GM23338 (cell line): ENCODE results near the gene RASIP1. TPM values are rescaled to one million over a fixed set of nuclear protein-coding genes. Genes with fewer than 3 reads are reported as not detected.
A peak's percentile ranks its signal among the peaks of the same experiment; 100 is the strongest.

ENCODE experiments used
- ATAC-seq: fragments of 200-7000 bp; cut with Tn5 transposase; 3 replicates; pipeline ENCODE4 v1.9.1; 2020
- DNase-seq: peaks from one replicate; pipeline ENCODE4 v3.0.0-alpha.2; 2015; ENCODE audit warnings: low spot score
- H2AFZ ChIP-seq: fragments of 200-600 bp; sonication (generic); 2 replicates; pipeline ENCODE4 v1.8.0; 2016; ENCODE audit warnings: antibody characterized with exemption, mild to moderate bottlenecking, moderate library complexity
- H3F3A ChIP-seq: fragments of 200-600 bp; sonication (generic); replicated peaks from 2 replicates; pipeline ENCODE4 v1.8.0; 2017; ENCODE audit warnings: antibody characterized with exemption, mixed run types, low read depth
- H3K27ac ChIP-seq: fragments of 200-600 bp; sonication (generic); 2 replicates; pipeline ENCODE4 v1.6.1; 2016; ENCODE audit warnings: low read depth
- H3K27me3 ChIP-seq: fragments of 200-600 bp; sonication (generic); 2 replicates; pipeline ENCODE4 v1.8.0; 2016; ENCODE audit warnings: mild to moderate bottlenecking, mixed run types, moderate library complexity; ENCODE audit not compliant: insufficient read depth
- H3K36me3 ChIP-seq: fragments of 200-600 bp; sonication (generic); 2 replicates; pipeline ENCODE4 v1.8.0; 2016; ENCODE audit warnings: mild to moderate bottlenecking; ENCODE audit not compliant: insufficient read depth
- H3K4me1 ChIP-seq: fragments of 200-600 bp; sonication (generic); 2 replicates; pipeline ENCODE4 v1.8.0; 2016; ENCODE audit warnings: mild to moderate bottlenecking, moderate library complexity; ENCODE audit not compliant: insufficient read depth
- H3K4me2 ChIP-seq: fragments of 200-600 bp; sonication (generic); 2 replicates; pipeline ENCODE4 v1.7.1; 2017; ENCODE audit warnings: mixed run types
- H3K4me3 ChIP-seq: fragments of 200-600 bp; sonication (generic); 2 replicates; pipeline ENCODE4 v1.6.1; 2016; ENCODE audit warnings: mixed run types
- H3K79me2 ChIP-seq: fragments of 200-600 bp; sonication (generic); replicated peaks from 2 replicates; pipeline ENCODE4 v1.8.0; 2017; ENCODE audit warnings: mild to moderate bottlenecking; ENCODE audit not compliant: insufficient read depth
- H3K9me2 ChIP-seq: fragments of 200-600 bp; sonication (generic); 2 replicates; pipeline ENCODE4 v1.8.0; 2017; ENCODE audit not compliant: insufficient read depth
- H4K20me1 ChIP-seq: fragments of 200-600 bp; sonication (generic); replicated peaks from 2 replicates; pipeline ENCODE4 v1.8.0; 2017; ENCODE audit warnings: mild to moderate bottlenecking; ENCODE audit not compliant: insufficient read depth
- H3K27ac Mint-ChIP-seq: 2 replicates; pipeline ENCODE4 v1.8.0; 2020; ENCODE audit warnings: inconsistent platforms, mild to moderate bottlenecking, moderate library complexity, mixed read lengths
- H3K27me3 Mint-ChIP-seq: 3 replicates; pipeline ENCODE4 v1.8.0; 2022; ENCODE audit warnings: low read depth, mild to moderate bottlenecking, moderate library complexity, mixed read lengths, inconsistent platforms; ENCODE audit not compliant: insufficient read depth, poor library complexity
- H3K36me3 Mint-ChIP-seq: 3 replicates; pipeline ENCODE4 v1.8.0; 2021; ENCODE audit warnings: low read depth, mild to moderate bottlenecking, inconsistent platforms, moderate library complexity, mixed read lengths
- H3K4me1 Mint-ChIP-seq: 3 replicates; pipeline ENCODE4 v1.8.0; 2020; ENCODE audit warnings: mild to moderate bottlenecking, inconsistent platforms, mixed read lengths
- H3K4me3 Mint-ChIP-seq: 3 replicates; pipeline ENCODE4 v1.8.0; 2021; ENCODE audit warnings: moderate library complexity, mild to moderate bottlenecking, inconsistent platforms, mixed read lengths
- H3K9me3 Mint-ChIP-seq: 3 replicates; pipeline ENCODE4 v1.8.0; 2020; ENCODE audit warnings: moderate library complexity, mild to moderate bottlenecking, inconsistent platforms, mixed read lengths
- CREB1 ChIP-seq: fragments of 250-450 bp; sonication (Bioruptor Pico); IDR thresholded peaks from 2 replicates; pipeline ENCODE4 v1.5.0; 2020; ENCODE audit warnings: low read depth, mild to moderate bottlenecking, moderate library complexity
- EZH2 ChIP-seq: fragments of 200-600 bp; sonication (generic); IDR thresholded peaks from one replicate; pipeline ENCODE4 v1.8.0; 2017; ENCODE audit warnings: antibody characterized with exemption, mild to moderate bottlenecking, low read depth; ENCODE audit not compliant: unreplicated experiment
- EZH2phosphoT487 ChIP-seq: fragments of 200-600 bp; sonication (generic); IDR thresholded peaks from one replicate; pipeline ENCODE4 v1.8.1; 2018; ENCODE audit warnings: antibody characterized with exemption; ENCODE audit not compliant: unreplicated experiment
- JUNB ChIP-seq: IDR thresholded peaks from one replicate; pipeline ENCODE4 v1.6.1; 2016; ENCODE audit warnings: antibody characterized with exemption; ENCODE audit not compliant: unreplicated experiment
- NANOG ChIP-seq: IDR thresholded peaks from 2 replicates; pipeline ENCODE4 v1.6.1; 2016; ENCODE audit warnings: antibody characterized with exemption, borderline replicate concordance
- POLR2AphosphoS5 ChIP-seq: IDR thresholded peaks from 2 replicates; pipeline ENCODE4 v1.6.1; 2016; ENCODE audit warnings: antibody characterized with exemption, low read depth
- STAT1 ChIP-seq: IDR thresholded peaks from one replicate; pipeline ENCODE4 v1.6.1; 2016; ENCODE audit warnings: antibody characterized with exemption; ENCODE audit not compliant: unreplicated experiment
- ZNF114 ChIP-seq: fragments of 250-450 bp; sonication (Bioruptor Pico); IDR thresholded peaks from 2 replicates; pipeline ENCODE4 v1.5.0; 2020; ENCODE audit warnings: mild to moderate bottlenecking, moderate library complexity
- ZNF331 ChIP-seq: fragments of 250-450 bp; sonication (Bioruptor Pico); IDR thresholded peaks from 2 replicates; pipeline ENCODE4 v1.5.0; 2020; ENCODE audit warnings: low read depth, mild to moderate bottlenecking, moderate library complexity
- polyA plus RNA-seq: library from polyadenylated mRNA; unstranded; fragments of >200 nt; fragmentation: Nextera tagmentation; extraction: Ambion mirVana; gene quantifications from 2 replicates; pipeline ENCODE4 v1.2.1, GENCODE V29; 2016
- total RNA-seq: library from RNA; depleted of rRNA; stranded (reverse); fragments of >200 nt; shearing (Covaris generic); gene quantifications from 2 replicates; pipeline ENCODE4 v1.2.3, GENCODE V29; 2014
- TF ChIP-seq, protein P1 (sequence below): IDR thresholded peaks from one replicate; pipeline ENCODE4 v1.6.1; 2018; ENCODE audit warnings: antibody characterized with exemption; ENCODE audit not compliant: unreplicated experiment

RASIP1 gene
- total and polyA plus RNA-seq, 2 experiments from 2014 or later: 9.2 to 14.8 TPM

DNA sequence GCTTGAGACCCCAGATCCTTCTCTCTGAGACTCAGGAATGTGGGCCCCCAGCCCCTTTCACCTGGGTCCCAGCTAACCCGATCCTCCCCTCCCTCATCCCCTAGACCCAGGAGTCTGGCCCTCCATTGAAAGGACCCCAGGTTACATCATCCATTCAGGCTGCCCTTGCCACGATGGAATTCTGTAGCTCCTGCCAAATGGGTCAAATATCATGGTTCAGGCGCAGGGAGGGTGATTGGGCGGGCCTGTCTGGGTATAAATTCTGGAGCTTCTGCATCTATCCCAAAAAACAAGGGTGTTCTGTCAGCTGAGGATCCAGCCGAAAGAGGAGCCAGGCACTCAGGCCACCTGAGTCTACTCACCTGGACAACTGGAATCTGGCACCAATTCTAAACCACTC is 15.4 kb upstream of the RASIP1 start:
- Mint-ChIP-seq H3K36me3 (peaks cover 16% of the 10 kb centered on the region), H3K4me3 (peak overlapping the region; percentile 40; the same call in 1 of the 3 replicates), H3K27me3 (peaks cover 41% of the 10 kb centered on the region), H3K4me1 (peaks cover 44% of the 10 kb centered on the region), H3K27ac (peak overlapping the region; percentile 96), H3K9me3 (no peaks in the 10 kb centered on the region; the same call in 1 of the 3 replicates)
- Histone ChIP-seq H3K27me3 (no peaks in the 10 kb centered on the region), H4K20me1 (peaks cover 5% of the 10 kb centered on the region; the same call in 1 of the 2 replicates), H3F3A (peaks cover 9% of the 10 kb centered on the region; the same call in 1 of the 2 replicates), H3K36me3 (no peaks in the 10 kb centered on the region), H3K27ac (peak overlapping the region; percentile 32; the same call in 1 of the 2 replicates), H3K4me1 (peaks cover 45% of the 10 kb centered on the region), H3K4me3 (peak overlapping the region; percentile 20; the same call in 1 of the 2 replicates), H3K79me2 (peaks cover 15% of the 10 kb centered on the region), H3K4me2 (peak overlapping the region; percentile 100), H2AFZ (no peak overlapping the region), H3K9me2 (no peaks in the 10 kb centered on the region)
- TF ChIP-seq JUNB: no peak
- no peak for TF ChIP-seq EZH2
- TF ChIP-seq, protein P1, sequence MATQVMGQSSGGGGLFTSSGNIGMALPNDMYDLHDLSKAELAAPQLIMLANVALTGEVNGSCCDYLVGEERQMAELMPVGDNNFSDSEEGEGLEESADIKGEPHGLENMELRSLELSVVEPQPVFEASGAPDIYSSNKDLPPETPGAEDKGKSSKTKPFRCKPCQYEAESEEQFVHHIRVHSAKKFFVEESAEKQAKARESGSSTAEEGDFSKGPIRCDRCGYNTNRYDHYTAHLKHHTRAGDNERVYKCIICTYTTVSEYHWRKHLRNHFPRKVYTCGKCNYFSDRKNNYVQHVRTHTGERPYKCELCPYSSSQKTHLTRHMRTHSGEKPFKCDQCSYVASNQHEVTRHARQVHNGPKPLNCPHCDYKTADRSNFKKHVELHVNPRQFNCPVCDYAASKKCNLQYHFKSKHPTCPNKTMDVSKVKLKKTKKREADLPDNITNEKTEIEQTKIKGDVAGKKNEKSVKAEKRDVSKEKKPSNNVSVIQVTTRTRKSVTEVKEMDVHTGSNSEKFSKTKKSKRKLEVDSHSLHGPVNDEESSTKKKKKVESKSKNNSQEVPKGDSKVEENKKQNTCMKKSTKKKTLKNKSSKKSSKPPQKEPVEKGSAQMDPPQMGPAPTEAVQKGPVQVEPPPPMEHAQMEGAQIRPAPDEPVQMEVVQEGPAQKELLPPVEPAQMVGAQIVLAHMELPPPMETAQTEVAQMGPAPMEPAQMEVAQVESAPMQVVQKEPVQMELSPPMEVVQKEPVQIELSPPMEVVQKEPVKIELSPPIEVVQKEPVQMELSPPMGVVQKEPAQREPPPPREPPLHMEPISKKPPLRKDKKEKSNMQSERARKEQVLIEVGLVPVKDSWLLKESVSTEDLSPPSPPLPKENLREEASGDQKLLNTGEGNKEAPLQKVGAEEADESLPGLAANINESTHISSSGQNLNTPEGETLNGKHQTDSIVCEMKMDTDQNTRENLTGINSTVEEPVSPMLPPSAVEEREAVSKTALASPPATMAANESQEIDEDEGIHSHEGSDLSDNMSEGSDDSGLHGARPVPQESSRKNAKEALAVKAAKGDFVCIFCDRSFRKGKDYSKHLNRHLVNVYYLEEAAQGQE: no peak
- no peak for TF ChIP-seq ZNF114 (CRISPR knock-in tag)
- no peak for ATAC-seq
- DNase-seq: no peak

- ATAC-seq: no peak
- Histone ChIP-seq H2AFZ (0 out of 2 replicates have a peak within 1 kb of the TSS, but pooled peaks have one; percentile 23), H3K27me3 (no peaks in the 10 kb centered on the region), H3K36me3 (no peaks in the 10 kb centered on the region), H3K4me1 (peaks cover 40% of the 10 kb centered on the region), H4K20me1 (peaks cover 9% of the 10 kb centered on the region; the same call in 1 of the 2 replicates), H3K9me2 (no peaks in the 10 kb centered on the region), H3K79me2 (peaks cover 21% of the 10 kb centered on the region), H3K4me3 (peak within 1 kb of the TSS; percentile 20; the same call in 1 of the 2 replicates), H3F3A (peaks cover 9% of the 10 kb centered on the region; the same call in 1 of the 2 replicates), H3K27ac (peak within 1 kb of the TSS; percentile 32; the same call in 1 of the 2 replicates), H3K4me2 (peak within 1 kb of the TSS; percentile 100)
- Mint-ChIP-seq H3K4me1 (peaks cover 48% of the 10 kb centered on the region), H3K4me3 (peak within 1 kb of the TSS; percentile 50), H3K27me3 (peaks cover 42% of the 10 kb centered on the region), H3K9me3 (no peaks in the 10 kb centered on the region; the same call in 1 of the 3 replicates), H3K36me3 (peaks cover 22% of the 10 kb centered on the region), H3K27ac (peak within 1 kb of the TSS; percentile 96)
- DNase-seq: peak; percentile 75
- no peak for TF ChIP-seq CREB1
- TF ChIP-seq EZH2phosphoT487: no peak
- no peak for TF ChIP-seq POLR2AphosphoS5
- no peak for TF ChIP-seq NANOG
- TF ChIP-seq, protein P1: no peak
- no peak for TF ChIP-seq JUNB
- TF ChIP-seq STAT1: no peak
- TF ChIP-seq ZNF331 (CRISPR knock-in tag): no peak
- TF ChIP-seq EZH2: no peak
Observed at GRCh38 chr19:48755084-48755641, 14.8 kb upstream of the RASIP1 start, which contains the start of gene FGF21. TSS of gene FGF21 (plus strand) at chr19:48755524. CDS start at chr19:48756237, 713 bp downstream.
